HG03175 (cell line): ENCODE measurements around the gene MARCHF10.

ENCODE experiments used
- ATAC-seq: cut with Tn5 transposase; IDR thresholded peaks from one replicate; pipeline ENCODE4 v1.9.1; 2021; ENCODE audit warnings: mild to moderate bottlenecking, moderate library complexity; ENCODE audit not compliant: unreplicated experiment

Gene MARCHF10

GRCh38 chr17:62720126-62720850 is 87.8 kb downstream of the MARCHF10 start:
- no peak for ATAC-seq

GRCh38 chr17:62719586-62719985 is 88.5 kb downstream of the MARCHF10 start:
- no peak for ATAC-seq

GRCh38 chr17:62718429-62718828 is 89.7 kb downstream of the MARCHF10 start:
- no peak for ATAC-seq

GRCh38 chr17:62717889-62718288 is 90.2 kb downstream of the MARCHF10 start:
- no peak for ATAC-seq

- ATAC-seq = no peak
Measured at GRCh38 chr17:62717589-62717855, 90.6 kb downstream of the MARCHF10 start.

- no peak for ATAC-seq
Measured at GRCh38 chr17:62716834-62717588, 91.1 kb downstream of the MARCHF10 start.

- no peak for ATAC-seq
Measured at GRCh38 chr17:62715882-62716390, 92.2 kb downstream of the MARCHF10 start.

- ATAC-seq = no peak
Measured at GRCh38 chr17:62714016-62714777, 93.9 kb downstream of the MARCHF10 start.

- ATAC-seq = no peak
Measured at GRCh38 chr17:62713086-62713881, 94.8 kb downstream of the MARCHF10 start.

- ATAC-seq = no peak
Measured at GRCh38 chr17:62712171-62712581, 95.9 kb downstream of the MARCHF10 start.

GRCh38 chr17:62708587-62708986 is 99.5 kb downstream of the MARCHF10 start:
- ATAC-seq = no peak

- ATAC-seq = no peak
Measured at GRCh38 chr17:62707425-62707739, 100.7 kb downstream of the MARCHF10 start.

GRCh38 chr17:62706598-62707424 is 101.3 kb downstream of the MARCHF10 start:
- ATAC-seq = no peak

- ATAC-seq = no peak
Measured at GRCh38 chr17:62705778-62706597, 102.1 kb downstream of the MARCHF10 start.

- no peak for ATAC-seq
Measured at GRCh38 chr17:62705156-62705777, 102.8 kb downstream of the MARCHF10 start.

GRCh38 chr17:62704381-62704971 is 103.6 kb downstream of the MARCHF10 start:
- no peak for ATAC-seq

- ATAC-seq = peak; percentile 89
Measured at GRCh38 chr17:62703776-62704380, 104.2 kb downstream of the MARCHF10 start.

- peak; percentile 12 for ATAC-seq
Measured at GRCh38 chr17:62703261-62703775, 104.8 kb downstream of the MARCHF10 start.
